Endothelial cell of umbilical vein (primary cell): ENCODE results near the gene GTF2A2. TPM values are rescaled to one million over a fixed set of nuclear protein-coding genes. Genes with fewer than 3 reads are reported as not detected.

Experiments
- BruUV-seq: library from RNA; stranded (reverse); fragments of 400-500 nt; replicated peaks from 2 replicates; lab custom pipeline; 2021; lab: Mats Ljungman, UMichigan
- CTCF ChIA-PET: fragments of 300-600, 350-600 bp; sonication (Branson Sonifier 250); formaldehyde crosslinking; loops from one replicate; lab custom pipeline; 2021; ENCODE audit warnings: antibody characterized with exemption, inconsistent platforms; lab: Charles Lee
- POLR2A ChIA-PET: fragments of 300-600, 350-600 bp; sonication (Branson Sonifier 250); formaldehyde crosslinking; loops from one replicate; lab custom pipeline; 2021; ENCODE audit warnings: antibody characterized with exemption, inconsistent platforms; lab: Charles Lee
- DNase-seq: peaks from one replicate; pipeline ENCODE4 v3.0.0-alpha.2; 2011; ENCODE audit warnings: low read depth, low spot score
- FAIRE-seq: peaks from 2 replicates; lab custom pipeline; 2011; peaks lifted over from hg19 to GRCh38; lab: Jason Lieb, UNC
- H2AFZ ChIP-seq: 2 replicates; pipeline ENCODE4 v1.6.0; 2012; ENCODE audit warnings: low read depth, low read length, control low read depth, inconsistent platforms
- H3K27ac ChIP-seq: 2 replicates; pipeline ENCODE4 v1.5.1; 2011; ENCODE audit warnings: low read depth, mild to moderate bottlenecking, control low read depth, low read length, moderate library complexity; ENCODE audit not compliant: insufficient read depth
- H3K27me3 ChIP-seq, 2 experiments: 2 replicates each; pipeline versions ENCODE4 v1.6.0 to v1.6.1; 2011; ENCODE audit warnings: low read length in 2 of 2, mixed read lengths in 1 of 2; ENCODE audit not compliant: control insufficient read depth in 2 of 2, insufficient read depth in 2 of 2
- H3K36me3 ChIP-seq, 2 experiments: 2 replicates in 1 of 2; 3 replicates in 1 of 2; pipeline ENCODE4 v1.5.1; 2011; ENCODE audit warnings: low read length in 2 of 2, mild to moderate bottlenecking in 1 of 2, moderate library complexity in 1 of 2; ENCODE audit not compliant: control insufficient read depth in 2 of 2, insufficient read depth in 2 of 2; ENCODE audit errors: extremely low read depth in 1 of 2
- H3K4me1 ChIP-seq: 3 replicates; pipeline ENCODE4 v1.5.1; 2011; ENCODE audit warnings: mild to moderate bottlenecking, low read length; ENCODE audit not compliant: control insufficient read depth, insufficient read depth; ENCODE audit errors: extremely low read depth
- H3K4me2 ChIP-seq: 2 replicates; pipeline ENCODE4 v1.6.1; 2011; ENCODE audit warnings: low read length, control low read depth, mixed read lengths; ENCODE audit not compliant: insufficient read depth
- H3K4me3 ChIP-seq, 3 experiments: fragments of 200-600 bp in 1 of 3; sonication (generic), shearing (Covaris generic) in 1 of 3; replicated peaks in 1 of 3; 2 replicates each; pipeline ENCODE4 v1.5.1; 2011 to 2016; ENCODE audit warnings: control low read depth in 3 of 3, low read length in 3 of 3, mild to moderate bottlenecking in 2 of 3, inconsistent platforms in 1 of 3, low read depth in 1 of 3, moderate library complexity in 1 of 3; ENCODE audit not compliant: insufficient read depth in 1 of 3
- H3K79me2 ChIP-seq: 2 replicates; pipeline ENCODE4 v1.6.0; 2012; ENCODE audit warnings: low read length, inconsistent platforms; ENCODE audit not compliant: control insufficient read depth, insufficient read depth
- H3K9ac ChIP-seq: replicated peaks from 2 replicates; pipeline ENCODE3; 2011; ENCODE audit warnings: low read length, control low read depth; ENCODE audit not compliant: insufficient read depth; ENCODE audit errors: extremely low read depth
- H3K9me1 ChIP-seq: replicated peaks from 3 replicates; pipeline ENCODE4 v1.6.0; 2011; ENCODE audit warnings: mild to moderate bottlenecking, low read length; ENCODE audit not compliant: control insufficient read depth, insufficient read depth; ENCODE audit errors: extremely low read depth
- H3K9me3 ChIP-seq: replicated peaks from 2 replicates; pipeline ENCODE4 v1.5.1; 2012; ENCODE audit warnings: low read length, inconsistent platforms; ENCODE audit not compliant: control insufficient read depth, insufficient read depth
- H4K20me1 ChIP-seq: replicated peaks from 2 replicates; pipeline ENCODE3; 2011; ENCODE audit warnings: mild to moderate bottlenecking, low read length; ENCODE audit not compliant: control insufficient read depth, insufficient read depth; ENCODE audit errors: extremely low read depth
- EZH2 ChIP-seq: IDR thresholded peaks from 2 replicates; pipeline ENCODE4 v1.6.1; 2012; ENCODE audit warnings: borderline replicate concordance, low read depth, mild to moderate bottlenecking, moderate library complexity, low read length, inconsistent platforms; ENCODE audit not compliant: severe bottlenecking
- FOS ChIP-seq: IDR thresholded peaks from 2 replicates; pipeline ENCODE4 v1.6.1; 2011; ENCODE audit warnings: mild to moderate bottlenecking, low read length, moderate library complexity, borderline replicate concordance; ENCODE audit not compliant: insufficient read depth
- GATA2 ChIP-seq: IDR thresholded peaks from 2 replicates; pipeline ENCODE4 v1.7.0; 2011; ENCODE audit warnings: low read depth, mild to moderate bottlenecking, moderate library complexity, mixed read lengths, low read length; ENCODE audit not compliant: insufficient read length, insufficient read depth
- JUN ChIP-seq: IDR thresholded peaks from 2 replicates; pipeline ENCODE4 v1.6.1; 2011; ENCODE audit warnings: borderline replicate concordance, low read depth; ENCODE audit not compliant: insufficient read length, insufficient read depth
- MYC ChIP-seq: IDR thresholded peaks from one replicate; pipeline ENCODE4 v1.6.1; 2011; ENCODE audit warnings: mild to moderate bottlenecking, low read depth, low read length
- POLR2A ChIP-seq: IDR thresholded peaks from 2 replicates; pipeline ENCODE4 v1.6.1; 2012; ENCODE audit warnings: low read depth, mild to moderate bottlenecking, control low read depth, low read length
- POLR2AphosphoS5 ChIP-seq: IDR thresholded peaks from 2 replicates; pipeline ENCODE4 v1.6.1; 2012; ENCODE audit warnings: low read depth, mild to moderate bottlenecking, control low read depth, low read length, moderate library complexity; ENCODE audit not compliant: insufficient read depth
- dilution Hi-C: fragments of 300-500 bp; cut with MboI; formaldehyde crosslinking; loops from one replicate; pipeline ENCODE4 v1.15.0; 2019; ENCODE audit warnings: low sequenced_read_pairs; ENCODE audit not compliant: extremely low pct_ligation_motif_present
- intact Hi-C: fragments of 100-400 bp; cut with micrococcal nuclease; formaldehyde crosslinking; loops from one replicate; pipeline ENCODE4 v1.10.0; 2022
- polyA plus RNA-seq, 4 experiments: library from polyadenylated mRNA; depleted of rRNA in 3 of 4; stranded (reverse) in 3 of 4; unstranded in 1 of 4; fragments of >200 nt; gene quantifications; 2 replicates each; pipeline versions ENCODE4 v1.2.1 to v1.2.3, GENCODE V29; 2011 to 2012; ENCODE audit warnings: missing spikeins in 1 of 4
- total RNA-seq: library from RNA; stranded (reverse); gene quantifications from 2 replicates; pipeline ENCODE4 v1.2.3, GENCODE V29; 2021
- TF ChIP-seq, protein P1 (sequence below), 2 donors: IDR thresholded peaks; 1 replicate in 1 of 2; 2 replicates in 1 of 2; pipeline ENCODE4 v1.5.1; 2011; ENCODE audit warnings: low read length in 2 of 2, mild to moderate bottlenecking in 2 of 2, moderate library complexity in 2 of 2, control low read depth in 1 of 2, inconsistent platforms in 1 of 2, low read depth in 1 of 2; ENCODE audit not compliant: insufficient read depth in 1 of 2; ENCODE audit errors: extremely low read depth in 1 of 2
- TF ChIP-seq, protein P2 (sequence below): IDR thresholded peaks from 2 replicates; pipeline ENCODE4 v1.6.1; 2011; ENCODE audit not compliant: insufficient read depth, insufficient read length

Gene GTF2A2
- total and polyA plus RNA-seq, 2 donors (not counting 3 experiments of a cell fraction or from before 2014, with no cell fraction given) = 67.9 to 128 TPM

DNA sequence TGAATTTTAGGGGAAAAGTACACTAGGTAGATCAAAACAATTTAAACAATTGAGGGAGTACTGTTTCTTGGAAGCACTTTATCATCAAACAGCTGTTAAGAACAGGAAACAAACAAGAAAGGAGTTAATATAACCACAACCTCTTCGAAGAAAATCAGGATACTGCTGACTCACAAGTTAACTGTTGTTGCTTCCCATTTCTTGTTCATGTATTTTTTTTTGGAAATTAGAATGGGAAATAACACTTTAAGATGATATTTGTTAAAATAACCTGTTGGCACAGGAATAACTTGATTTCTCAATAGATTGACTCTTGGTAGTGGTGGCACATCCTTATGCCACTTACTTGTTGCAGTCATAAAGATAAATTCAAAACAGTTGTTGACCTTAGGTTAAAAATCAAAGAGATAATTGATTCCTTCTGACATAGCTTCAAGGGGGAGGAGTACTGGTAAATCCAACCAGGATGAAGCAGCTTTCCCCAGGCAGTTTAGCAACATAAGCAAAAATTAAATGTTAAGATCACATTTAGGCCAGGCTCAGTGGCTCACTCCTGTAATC lies 28.5 kb upstream of the GTF2A2 start:
- Histone ChIP-seq H3K9me3 (no peaks in the 10 kb centered on the region), H2AFZ (no peak overlapping the region), H3K4me1 (peaks cover 48% of the 10 kb centered on the region), H3K4me3 (peak overlapping the region in 1 of 3 experiments; percentile 35), H3K4me2 (peak overlapping the region; percentile 81), H3K27ac (peak overlapping the region; percentile 69), H4K20me1 (no peaks in the 10 kb centered on the region), H3K9ac (peak overlapping the region; percentile 21), H3K27me3 (no peaks in the 10 kb centered on the region), H3K36me3 (peaks cover 4 to 6% of the 10 kb centered on the region in 2 experiments), H3K9me1 (no peaks in the 10 kb centered on the region), H3K79me2 (peaks cover 75% of the 10 kb centered on the region)
- ChIA-PET CTCF (no interaction called here), POLR2A (no interaction called here)
- intact Hi-C loops = loop anchor here (5.0 kb wide), 2 partner anchors 711 to 791 kb away; partner anchors contain the start of genes ANXA2 and ICE2
- no TSS peak for BruUV-seq
- dilution Hi-C loops = no loop called here
- DNase-seq = peak; percentile 90
- FAIRE-seq = peak; percentile 82
- TF ChIP-seq EZH2 (no peak), JUN (peak; percentile 73), MYC (no peak), POLR2A (peak; percentile 30), GATA2 (peak; percentile 38), POLR2AphosphoS5 (peak; percentile 42), FOS (peak; percentile 75)
- TF ChIP-seq, protein P1, sequence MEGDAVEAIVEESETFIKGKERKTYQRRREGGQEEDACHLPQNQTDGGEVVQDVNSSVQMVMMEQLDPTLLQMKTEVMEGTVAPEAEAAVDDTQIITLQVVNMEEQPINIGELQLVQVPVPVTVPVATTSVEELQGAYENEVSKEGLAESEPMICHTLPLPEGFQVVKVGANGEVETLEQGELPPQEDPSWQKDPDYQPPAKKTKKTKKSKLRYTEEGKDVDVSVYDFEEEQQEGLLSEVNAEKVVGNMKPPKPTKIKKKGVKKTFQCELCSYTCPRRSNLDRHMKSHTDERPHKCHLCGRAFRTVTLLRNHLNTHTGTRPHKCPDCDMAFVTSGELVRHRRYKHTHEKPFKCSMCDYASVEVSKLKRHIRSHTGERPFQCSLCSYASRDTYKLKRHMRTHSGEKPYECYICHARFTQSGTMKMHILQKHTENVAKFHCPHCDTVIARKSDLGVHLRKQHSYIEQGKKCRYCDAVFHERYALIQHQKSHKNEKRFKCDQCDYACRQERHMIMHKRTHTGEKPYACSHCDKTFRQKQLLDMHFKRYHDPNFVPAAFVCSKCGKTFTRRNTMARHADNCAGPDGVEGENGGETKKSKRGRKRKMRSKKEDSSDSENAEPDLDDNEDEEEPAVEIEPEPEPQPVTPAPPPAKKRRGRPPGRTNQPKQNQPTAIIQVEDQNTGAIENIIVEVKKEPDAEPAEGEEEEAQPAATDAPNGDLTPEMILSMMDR (IDR thresholded peaks at IDR 0.05; ENCODE audit: extremely low read depth in 1 of 2, insufficient read depth in 1 of 2, low read depth in 1 of 2, low read length in 2 of 2) = no peak
- TF ChIP-seq, protein P2, sequence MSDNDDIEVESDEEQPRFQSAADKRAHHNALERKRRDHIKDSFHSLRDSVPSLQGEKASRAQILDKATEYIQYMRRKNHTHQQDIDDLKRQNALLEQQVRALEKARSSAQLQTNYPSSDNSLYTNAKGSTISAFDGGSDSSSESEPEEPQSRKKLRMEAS = no peak
